ENCODE measurements around the gene CCR3. TPM values are rescaled to one million over a fixed set of nuclear protein-coding genes. Genes with fewer than 3 reads are reported as not detected.
"Not testable (repeated sequence)": the region's sequence is repeated elsewhere in the genome, so short reads cannot be mapped to it uniquely, and the experiment has no call there.

CCR3 gene
- polyA plus RNA-seq (ENCODE audit: low read depth in 6 of 6): under 1 TPM in 2 of 6 donors, not detected in 4; 0.57 to 0.90 TPM

- H3K27me3 Mint-ChIP-seq: peaks cover 0 to 5% (median 0%) of the 10 kb centered on the region in 3 donors
- no peaks in the 10 kb centered on the region for H3K9me3 Mint-ChIP-seq
- H3K27ac Mint-ChIP-seq: peak within 1 kb of the TSS in 3 of 6 donors; percentile 24 to 78 (median 48)
- peak; percentile 88 to 90 for ATAC-seq (ENCODE audit: low read depth in 2 of 2)
- peaks cover 7 to 12% (median 12%) of the 10 kb centered on the region in 3 donors for H3K4me1 Mint-ChIP-seq
- no peaks in the 10 kb centered on the region for H3K36me3 Mint-ChIP-seq
- peak within 1 kb of the TSS in 3 of 8 donors; percentile 6 to 57 (median 29) for H3K4me3 Mint-ChIP-seq
- DNase-seq: peak; percentile 11
Observed at GRCh38 chr3:46242120-46242519, at the start of gene CCR3. Gene CCR3 (plus strand): TSS chr3:46242460. CDS start chr3:46265159, 22,699 bp downstream.

DNA sequence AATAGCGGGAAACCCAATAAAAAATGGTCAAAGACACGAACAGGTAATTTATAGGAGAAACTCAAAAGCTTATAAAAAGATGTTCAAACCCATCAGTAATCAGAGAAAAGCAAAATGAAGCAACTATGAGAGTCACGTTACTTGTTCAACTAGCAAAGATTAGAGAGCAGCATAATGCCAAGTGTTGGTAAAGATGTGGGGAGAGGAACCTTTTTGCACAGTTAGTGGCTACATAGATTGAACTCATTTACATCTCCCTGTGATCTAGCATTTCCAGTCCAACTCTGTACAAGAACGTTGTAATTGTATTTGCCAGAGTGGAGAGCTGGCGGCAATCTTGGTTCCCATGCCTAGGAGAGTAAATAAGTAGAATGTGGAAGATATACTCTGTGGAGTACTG is 49.3 kb upstream of the CCR3 start:
- DNase-seq (no peak), ATAC-seq (ENCODE audit: low read depth in 2 of 2) (no peak)
- Mint-ChIP-seq H3K4me3 (no peak overlapping the region), H3K27ac (no peak overlapping the region), H3K27me3 (no peaks in the 10 kb centered on the region), H3K4me1 (peaks cover 7 to 18% (median 11%) of the 10 kb centered on the region in 3 donors), H3K36me3 (peaks cover 4 to 27% of the 10 kb centered on the region in 2 donors), H3K9me3 (peaks cover 6 to 30% (median 20%) of the 10 kb centered on the region in 7 donors)

GRCh38 chr3:46193436-46193835 is 48.8 kb upstream of the CCR3 start:
- ATAC-seq (ENCODE audit: low read depth in 2 of 2) (no peak), DNase-seq (no peak)
- H3K27ac Mint-ChIP-seq: no peak overlapping the region
- H3K36me3 Mint-ChIP-seq: peaks cover 4 to 27% of the 10 kb centered on the region in 2 donors
- H3K4me1 Mint-ChIP-seq: peaks cover 2 to 13% (median 7%) of the 10 kb centered on the region in 3 donors
- H3K4me3 Mint-ChIP-seq: no peak overlapping the region
- H3K27me3 Mint-ChIP-seq: no peaks in the 10 kb centered on the region
- peaks cover 6 to 30% (median 20%) of the 10 kb centered on the region in 7 donors for H3K9me3 Mint-ChIP-seq

DNA sequence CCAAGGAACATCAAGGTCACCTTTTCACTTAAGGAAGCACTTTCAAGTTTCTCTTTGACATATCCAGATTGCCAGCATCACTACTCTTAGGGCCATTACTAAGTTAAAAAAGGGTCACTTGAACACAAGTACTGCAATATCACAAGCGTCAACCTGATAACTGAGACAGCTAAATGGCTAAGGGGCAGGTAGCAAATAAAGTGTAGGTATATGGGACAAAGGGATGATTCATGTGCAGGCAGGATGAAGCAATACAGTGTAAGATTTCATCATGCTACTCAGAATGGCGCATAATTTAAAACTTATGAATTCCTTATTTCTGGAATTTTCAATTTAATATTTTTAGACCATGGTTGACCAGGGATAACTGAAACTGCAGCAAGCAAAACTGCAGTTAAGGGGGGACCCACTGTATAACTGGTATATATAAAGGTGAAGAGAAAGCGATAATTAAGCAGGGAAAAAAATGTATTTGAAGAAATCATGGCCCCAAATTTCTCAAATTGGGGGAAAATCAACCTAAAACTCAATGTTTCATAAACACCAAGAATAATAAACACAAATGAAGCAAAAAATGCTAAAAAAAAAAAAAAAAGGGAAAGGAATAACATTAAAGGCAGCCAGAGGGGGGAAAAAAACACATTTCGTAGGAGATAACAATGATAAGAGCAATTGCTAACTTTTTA is 47.2 kb upstream of the CCR3 start:
- peak overlapping the region in 1 of 6 donors; percentile 82 for H3K27ac Mint-ChIP-seq
- H3K4me3 Mint-ChIP-seq: no peak overlapping the region
- ATAC-seq (ENCODE audit: low read depth in 2 of 2) (no peak), DNase-seq (no peak)
- H3K27me3 Mint-ChIP-seq: no peaks in the 10 kb centered on the region
- peaks cover 4 to 27% of the 10 kb centered on the region in 2 donors for H3K36me3 Mint-ChIP-seq
- H3K4me1 Mint-ChIP-seq: peaks cover 2 to 13% (median 7%) of the 10 kb centered on the region in 3 donors
- peaks cover 6 to 30% (median 20%) of the 10 kb centered on the region in 7 donors for H3K9me3 Mint-ChIP-seq

DNA sequence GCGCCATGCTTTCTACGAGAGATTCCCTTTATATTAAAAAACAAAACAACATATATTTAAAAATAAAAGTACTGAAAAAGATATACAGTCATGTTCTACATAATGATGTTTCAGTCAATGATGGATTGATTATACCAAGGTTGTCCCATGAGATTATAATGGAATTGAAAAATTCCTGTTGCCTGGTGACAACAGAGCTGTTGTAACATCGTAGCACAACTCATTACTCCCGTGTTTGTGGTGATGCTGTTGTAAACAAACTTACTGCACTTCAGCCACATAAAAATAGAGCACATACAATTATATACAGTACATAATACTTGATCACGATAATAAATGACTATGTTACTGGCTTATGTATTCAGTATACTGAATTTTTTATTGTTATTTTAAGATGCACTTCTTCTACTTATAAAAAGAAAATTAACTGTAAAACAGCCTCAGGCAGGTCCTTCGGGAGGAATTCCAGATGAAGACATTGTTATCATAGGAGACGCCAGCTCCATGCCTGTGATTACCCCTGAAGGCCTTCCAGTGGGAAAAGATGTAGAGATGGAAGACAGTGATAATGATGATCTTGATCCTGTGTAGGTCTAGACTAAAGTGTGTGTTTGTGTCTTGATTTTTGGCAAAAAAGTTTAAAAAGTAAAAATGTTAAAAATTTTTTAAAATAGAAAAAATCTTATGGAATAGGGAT is 45.9 kb upstream of the CCR3 start:
- no peak for ATAC-seq (ENCODE audit: low read depth in 2 of 2)
- H3K27me3 Mint-ChIP-seq: no peaks in the 10 kb centered on the region
- H3K36me3 Mint-ChIP-seq: peaks cover 4 to 27% of the 10 kb centered on the region in 2 donors
- peaks cover 3 to 7% (median 6%) of the 10 kb centered on the region in 3 donors for H3K4me1 Mint-ChIP-seq
- peaks cover 6 to 30% (median 20%) of the 10 kb centered on the region in 7 donors for H3K9me3 Mint-ChIP-seq
- no peak for DNase-seq
- H3K4me3 Mint-ChIP-seq: no peak overlapping the region
- no peak overlapping the region for H3K27ac Mint-ChIP-seq

GRCh38 chr3:46200211-46200610 is 42.0 kb upstream of the CCR3 start:
- Mint-ChIP-seq H3K9me3 (peaks cover 0 to 2% (median 0%) of the 10 kb centered on the region in 7 donors), H3K36me3 (peaks cover 0 to under 1% of the 10 kb centered on the region in 2 donors), H3K4me1 (peaks cover 0 to 5% (median 0%) of the 10 kb centered on the region in 3 donors), H3K27me3 (no peaks in the 10 kb centered on the region), H3K4me3 (no peak overlapping the region), H3K27ac (no peak overlapping the region)
- DNase-seq: no peak
- no peak for ATAC-seq (ENCODE audit: low read depth in 2 of 2)

DNA sequence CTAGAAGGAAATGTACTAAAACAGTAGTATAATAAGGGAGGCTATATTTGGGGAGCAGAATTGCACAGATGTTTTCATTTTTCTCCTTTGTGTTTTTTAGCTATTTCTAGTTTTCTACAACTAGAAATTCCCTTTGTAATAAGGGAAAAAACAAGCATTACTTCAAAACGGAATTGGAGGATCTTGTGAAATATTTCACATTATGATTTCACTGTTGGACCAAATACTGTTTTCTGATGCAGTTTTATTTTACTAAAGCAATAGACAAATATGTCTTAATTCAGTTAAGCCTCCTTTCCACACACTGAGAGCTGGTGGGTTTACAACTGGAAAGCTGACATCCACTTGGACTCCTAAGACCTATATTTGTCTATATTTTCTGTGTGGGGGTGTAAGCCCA is 41.5 kb upstream of the CCR3 start:
- H3K4me3 Mint-ChIP-seq: no peak overlapping the region
- H3K36me3 Mint-ChIP-seq: no peaks in the 10 kb centered on the region
- peaks cover 0 to 5% (median 0%) of the 10 kb centered on the region in 3 donors for H3K4me1 Mint-ChIP-seq
- no peaks in the 10 kb centered on the region for H3K9me3 Mint-ChIP-seq
- DNase-seq (no peak), ATAC-seq (ENCODE audit: low read depth in 2 of 2) (no peak)
- no peaks in the 10 kb centered on the region for H3K27me3 Mint-ChIP-seq
- H3K27ac Mint-ChIP-seq: no peak overlapping the region

GRCh38 chr3:46202535-46202934 is 39.7 kb upstream of the CCR3 start:
- H3K9me3 Mint-ChIP-seq: no peaks in the 10 kb centered on the region
- H3K4me3 Mint-ChIP-seq: no peak overlapping the region
- no peaks in the 10 kb centered on the region for H3K36me3 Mint-ChIP-seq
- H3K27ac Mint-ChIP-seq: peak overlapping the region in 1 of 6 donors; percentile 66
- peaks cover 0 to 7% (median 5%) of the 10 kb centered on the region in 3 donors for H3K4me1 Mint-ChIP-seq
- no peaks in the 10 kb centered on the region for H3K27me3 Mint-ChIP-seq
- no peak for DNase-seq
- ATAC-seq (ENCODE audit: low read depth in 2 of 2): no peak

DNA sequence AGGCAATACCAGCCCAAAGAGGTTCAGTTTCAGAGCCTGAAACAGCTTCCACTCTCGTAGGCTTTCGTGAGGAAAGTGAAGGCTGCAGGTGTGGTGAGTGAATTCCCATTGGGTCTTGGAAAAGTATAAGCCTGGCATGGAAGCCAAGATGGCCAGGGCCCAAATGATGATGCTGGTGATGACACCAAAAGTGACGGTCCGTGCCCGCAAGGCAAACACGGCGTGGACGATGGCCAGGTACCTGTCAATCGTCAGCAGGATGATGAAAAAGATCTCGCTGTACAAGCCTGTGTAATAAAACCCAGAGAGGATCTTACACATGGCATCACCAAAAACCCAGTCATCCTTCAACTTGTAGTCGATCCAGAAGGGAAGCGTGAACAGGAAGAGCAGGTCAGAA is 38.6 kb upstream of the CCR3 start:
- no peaks in the 10 kb centered on the region for H3K36me3 Mint-ChIP-seq
- no peaks in the 10 kb centered on the region for H3K9me3 Mint-ChIP-seq
- no peak overlapping the region for H3K4me3 Mint-ChIP-seq
- H3K27ac Mint-ChIP-seq: no peak overlapping the region
- H3K27me3 Mint-ChIP-seq: no peaks in the 10 kb centered on the region
- DNase-seq: no peak
- H3K4me1 Mint-ChIP-seq: peaks cover 10 to 19% (median 15%) of the 10 kb centered on the region in 3 donors
- ATAC-seq (ENCODE audit: low read depth in 2 of 2): no peak

GRCh38 chr3:46205286-46205960 is 36.8 kb upstream of the CCR3 start:
- no peak overlapping the region for H3K27ac Mint-ChIP-seq
- DNase-seq (no peak), ATAC-seq (ENCODE audit: low read depth in 2 of 2) (no peak)
- no peaks in the 10 kb centered on the region for H3K27me3 Mint-ChIP-seq
- no peaks in the 10 kb centered on the region for H3K36me3 Mint-ChIP-seq
- H3K9me3 Mint-ChIP-seq: no peaks in the 10 kb centered on the region
- peaks cover 11 to 29% (median 19%) of the 10 kb centered on the region in 3 donors for H3K4me1 Mint-ChIP-seq
- H3K4me3 Mint-ChIP-seq: no peak overlapping the region

DNA sequence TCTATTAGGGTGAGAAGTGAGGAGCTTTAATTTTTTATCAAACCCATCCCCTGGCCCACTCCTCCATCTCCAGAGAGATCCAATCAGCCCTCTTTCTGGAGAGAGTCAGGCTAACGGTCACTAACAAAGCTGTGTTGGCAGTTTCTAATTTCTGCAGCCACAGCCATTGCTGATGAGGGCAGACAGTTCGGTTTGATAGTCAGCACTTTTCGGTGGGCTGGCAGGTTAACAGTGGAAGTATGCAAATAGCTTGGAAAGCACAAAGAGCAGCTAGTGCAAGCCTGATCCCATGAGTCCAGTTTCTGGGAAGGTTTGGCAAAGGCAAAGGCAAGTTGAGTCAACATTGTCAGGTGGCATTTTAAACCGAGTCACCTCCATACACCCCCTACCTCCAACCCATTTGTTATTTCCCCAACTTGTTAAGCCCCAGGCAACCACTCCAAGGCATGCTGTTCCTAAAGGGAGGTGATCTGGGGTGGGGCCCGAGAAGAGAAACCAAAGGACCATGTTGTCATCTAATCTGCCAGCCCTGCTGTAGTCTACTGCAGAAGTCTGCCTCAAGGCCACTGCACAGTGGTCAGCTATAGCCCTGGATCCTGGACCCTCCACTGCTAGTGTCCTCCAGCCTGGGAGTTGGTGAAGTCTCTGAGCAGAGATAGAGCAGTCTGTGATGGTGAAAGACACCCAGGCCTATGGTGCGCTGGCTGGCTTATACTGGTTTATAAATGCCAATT is 35.8 kb upstream of the CCR3 start:
- Mint-ChIP-seq H3K4me1 (peaks cover 11 to 29% (median 16%) of the 10 kb centered on the region in 3 donors), H3K36me3 (no peaks in the 10 kb centered on the region), H3K4me3 (peak overlapping the region in 1 of 8 donors; percentile 10), H3K9me3 (no peaks in the 10 kb centered on the region), H3K27me3 (no peaks in the 10 kb centered on the region), H3K27ac (no peak overlapping the region)
- ATAC-seq (ENCODE audit: low read depth in 2 of 2) (no peak), DNase-seq (no peak)

GRCh38 chr3:46207514-46207913 is 34.7 kb upstream of the CCR3 start:
- H3K36me3 Mint-ChIP-seq; DNase-seq; ATAC-seq (ENCODE audit: low read depth in 2 of 2); H3K9me3 Mint-ChIP-seq; H3K27me3 Mint-ChIP-seq: not testable (repeated sequence)
- Mint-ChIP-seq H3K4me3 (peak overlapping the region in 4 of 8 donors; percentile 41 to 82 (median 62)), H3K27ac (peak overlapping the region in 2 of 6 donors; percentile 75), H3K4me1 (peaks cover 11 to 29% (median 14%) of the 10 kb centered on the region in 3 donors)
